Neuronal stem cell (in vitro differentiated cells): ENCODE measurements around the gene TMEM233.

Experiments
- DNase-seq: peaks from one replicate; pipeline ENCODE4 v3.0.0-alpha.2; 2013; ENCODE audit warnings: low spot score
- H2AFZ ChIP-seq: one replicate; pipeline ENCODE4 v1.6.1; 2013; ENCODE audit warnings: mild to moderate bottlenecking, low read length, inconsistent platforms
- H2AK5ac ChIP-seq: 2 replicates; pipeline ENCODE4 v1.6.1; 2013; ENCODE audit warnings: low read depth, mild to moderate bottlenecking, inconsistent platforms, low read length, moderate library complexity, mixed read lengths
- H2BK120ac ChIP-seq: 2 replicates; pipeline ENCODE4 v1.6.1; 2013; ENCODE audit warnings: low read depth, mild to moderate bottlenecking, inconsistent platforms, low read length, moderate library complexity, mixed read lengths
- H2BK12ac ChIP-seq: one replicate; pipeline ENCODE4 v1.6.1; 2013; ENCODE audit warnings: low read length, inconsistent platforms
- H2BK15ac ChIP-seq: 2 replicates; pipeline ENCODE4 v1.6.1; 2013; ENCODE audit warnings: mild to moderate bottlenecking, low read length, inconsistent platforms, mixed read lengths
- H2BK5ac ChIP-seq: one replicate; pipeline ENCODE4 v1.6.1; 2013; ENCODE audit warnings: inconsistent platforms, mild to moderate bottlenecking, low read length, moderate library complexity
- H3K14ac ChIP-seq: one replicate; pipeline ENCODE4 v1.6.1; 2013; ENCODE audit warnings: low read length, inconsistent platforms
- H3K18ac ChIP-seq: 2 replicates; pipeline ENCODE4 v1.6.1; 2013; ENCODE audit warnings: low read length, inconsistent platforms
- H3K23ac ChIP-seq: 2 replicates; pipeline ENCODE4 v1.6.1; 2013; ENCODE audit warnings: low read depth, mild to moderate bottlenecking, mixed read lengths, low read length, inconsistent platforms; ENCODE audit not compliant: poor library complexity
- H3K27ac ChIP-seq: replicated peaks from 3 replicates; pipeline ENCODE4 v1.5.1; 2013; ENCODE audit warnings: low read length, inconsistent platforms
- H3K27me3 ChIP-seq, 3 experiments: 2 replicates each; pipeline ENCODE4 v1.6.1; 2013; ENCODE audit warnings: low read length in 3 of 3, mild to moderate bottlenecking in 2 of 3, inconsistent platforms in 1 of 3, low read depth in 1 of 3, mixed read lengths in 1 of 3, moderate library complexity in 1 of 3; ENCODE audit not compliant: control insufficient read depth in 3 of 3, insufficient read depth in 3 of 3
- H3K36me3 ChIP-seq, 2 donors: replicated peaks in 1 of 2; 2 replicates each; pipeline ENCODE4 v1.6.1; 2013; ENCODE audit warnings: low read length in 2 of 2; ENCODE audit not compliant: control insufficient read depth in 2 of 2, insufficient read depth in 2 of 2
- H3K4ac ChIP-seq: 2 replicates; pipeline ENCODE4 v1.6.1; 2013; ENCODE audit warnings: inconsistent platforms, mild to moderate bottlenecking, low read length, moderate library complexity
- H3K4me1 ChIP-seq, 2 donors: 1 replicate in 1 of 2; 2 replicates in 1 of 2; pipeline ENCODE4 v1.6.1; 2013; ENCODE audit warnings: low read length in 2 of 2, low read depth in 1 of 2; ENCODE audit not compliant: control insufficient read depth in 2 of 2, insufficient read depth in 1 of 2
- H3K4me2 ChIP-seq: one replicate; pipeline ENCODE4 v1.6.1; 2013; ENCODE audit warnings: mild to moderate bottlenecking, low read length, inconsistent platforms; ENCODE audit not compliant: insufficient read depth, poor library complexity, severe bottlenecking
- H3K4me3 ChIP-seq, 2 donors: 2 replicates each; pipeline ENCODE4 v1.5.1; 2013; ENCODE audit warnings: low read length in 2 of 2, mild to moderate bottlenecking in 2 of 2, inconsistent platforms in 1 of 2, moderate library complexity in 1 of 2
- H3K79me1 ChIP-seq: one replicate; pipeline ENCODE4 v1.6.1; 2013; ENCODE audit warnings: low read depth, mild to moderate bottlenecking, inconsistent platforms, low read length, moderate library complexity
- H3K9ac ChIP-seq: one replicate; pipeline ENCODE4 v1.6.1; 2013; ENCODE audit warnings: mild to moderate bottlenecking, low read depth, low read length, inconsistent platforms; ENCODE audit not compliant: poor library complexity
- H3K9me3 ChIP-seq, 2 donors: replicated peaks in 1 of 2; 2 replicates each; pipeline versions ENCODE3 to v1.6.1; 2013; ENCODE audit warnings: low read length in 2 of 2, mild to moderate bottlenecking in 2 of 2, inconsistent platforms in 1 of 2, low read depth in 1 of 2, mixed read lengths in 1 of 2, moderate library complexity in 1 of 2; ENCODE audit not compliant: control insufficient read depth in 2 of 2, insufficient read depth in 1 of 2
- H4K8ac ChIP-seq: one replicate; pipeline ENCODE4 v1.6.1; 2013; ENCODE audit warnings: low read depth, mild to moderate bottlenecking, inconsistent platforms, low read length, moderate library complexity
- H4K91ac ChIP-seq: one replicate; pipeline ENCODE4 v1.6.1; 2013; ENCODE audit warnings: low read length, low read depth, mild to moderate bottlenecking, inconsistent platforms; ENCODE audit not compliant: poor library complexity
- WGBS, 2 donors: extraction: QIAGEN DNeasy Blood & Tissue Kit; methylation state at CpG; one replicate each; pipeline ENCODE4 v1.1.7; 2013; ENCODE audit warnings: missing lambda C conversion rate in 2 of 2, mixed read lengths in 1 of 2; ENCODE audit not compliant: insufficient read length in 2 of 2, insufficient replicate concordance in 1 of 2; ENCODE audit errors: extremely low coverage in 2 of 2; 5-methylcytosine and 5-hydroxymethylcytosine counted together

TMEM233 gene

GRCh38 chr12:119556854-119557253, 36.7 kb upstream of the TMEM233 start:
- Histone ChIP-seq H3K9ac (no peak overlapping the region), H2BK15ac (no peak overlapping the region), H3K27ac (no peak overlapping the region), H2BK12ac (no peak overlapping the region), H3K4me1 (no peaks in the 10 kb centered on the region), H3K18ac (no peak overlapping the region), H3K14ac (no peak overlapping the region), H2AFZ (no peak overlapping the region), H3K4me2 (no peak overlapping the region), H2BK5ac (no peak overlapping the region), H3K4me3 (no peak overlapping the region), H3K79me1 (no peaks in the 10 kb centered on the region), H4K8ac (no peak overlapping the region), H2AK5ac (no peak overlapping the region), H4K91ac (no peak overlapping the region), H3K36me3 (no peaks in the 10 kb centered on the region), H2BK120ac (no peak overlapping the region), H3K4ac (no peak overlapping the region), H3K23ac (no peak overlapping the region), H3K9me3 (no peaks in the 10 kb centered on the region), H3K27me3 (no peaks in the 10 kb centered on the region)
- no peak for DNase-seq
- no CpG with 5 or more reads among the region's 1 CpG for WGBS, 2 donors

DNA sequence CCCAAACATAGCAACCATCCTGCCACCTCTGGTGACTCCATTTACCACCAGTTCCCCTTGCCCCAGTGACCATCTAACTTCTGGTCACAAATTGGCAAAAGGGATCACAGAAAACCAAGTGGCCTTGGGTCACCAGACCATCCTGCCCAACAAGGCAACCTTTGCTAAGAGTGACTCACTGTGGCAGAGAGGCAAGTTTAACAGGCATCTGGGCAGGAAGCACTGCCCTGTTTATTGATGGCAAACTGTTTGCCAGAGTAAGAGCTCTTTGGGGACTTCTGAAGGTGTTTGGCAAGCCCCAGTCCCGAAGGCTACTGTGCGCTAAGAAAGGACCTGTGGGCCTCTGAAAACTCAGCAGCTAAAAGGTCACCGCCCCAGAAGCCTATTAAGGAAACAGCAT, 28.2 kb upstream of the TMEM233 start:
- no peak for DNase-seq
- Histone ChIP-seq H3K79me1 (no peaks in the 10 kb centered on the region), H2BK120ac (no peak overlapping the region), H4K91ac (no peak overlapping the region), H3K23ac (no peak overlapping the region), H3K14ac (no peak overlapping the region), H3K36me3 (no peaks in the 10 kb centered on the region), H2BK5ac (no peak overlapping the region), H2BK12ac (no peak overlapping the region), H3K4me1 (no peaks in the 10 kb centered on the region), H2AFZ (no peak overlapping the region), H3K4ac (no peak overlapping the region), H3K27me3 (no peaks in the 10 kb centered on the region), H3K18ac (no peak overlapping the region), H3K4me3 (no peak overlapping the region), H2AK5ac (no peak overlapping the region), H3K9ac (no peak overlapping the region), H3K9me3 (no peaks in the 10 kb centered on the region), H3K27ac (no peak overlapping the region), H3K4me2 (no peak overlapping the region), H2BK15ac (no peak overlapping the region), H4K8ac (no peak overlapping the region)
- WGBS, 2 donors, result no CpG with 5 or more reads among the region's 3 CpGs

GRCh38 chr12:119570771-119571170, 22.8 kb upstream of the TMEM233 start:
- Histone ChIP-seq H4K8ac (no peak overlapping the region), H3K14ac (no peak overlapping the region), H3K27me3 (no peaks in the 10 kb centered on the region), H3K18ac (no peak overlapping the region), H3K79me1 (no peaks in the 10 kb centered on the region), H3K9me3 (no peaks in the 10 kb centered on the region), H3K36me3 (no peaks in the 10 kb centered on the region), H3K4me3 (no peak overlapping the region), H3K27ac (no peak overlapping the region), H2BK5ac (no peak overlapping the region), H4K91ac (no peak overlapping the region), H2BK120ac (no peak overlapping the region), H3K9ac (no peak overlapping the region), H3K4me1 (no peaks in the 10 kb centered on the region), H2BK12ac (peak overlapping the region; percentile 16), H2AK5ac (no peak overlapping the region), H3K4me2 (no peak overlapping the region), H2BK15ac (no peak overlapping the region), H3K4ac (no peak overlapping the region), H2AFZ (no peak overlapping the region), H3K23ac (no peak overlapping the region)
- DNase-seq, result no peak
- WGBS, 2 donors, result no CpG with 5 or more reads among the region's 6 CpGs

GRCh38 chr12:119573086-119573485, 20.5 kb upstream of the TMEM233 start:
- no peak overlapping the region for H3K4me2 ChIP-seq
- no peak overlapping the region for H3K4me3 ChIP-seq
- no peak overlapping the region for H3K23ac ChIP-seq
- H2BK15ac ChIP-seq, result no peak overlapping the region
- no peaks in the 10 kb centered on the region for H3K79me1 ChIP-seq
- H2AK5ac ChIP-seq, result no peak overlapping the region
- no peak for DNase-seq
- no peak overlapping the region for H2BK120ac ChIP-seq
- H2BK5ac ChIP-seq, result no peak overlapping the region
- no peak overlapping the region for H3K18ac ChIP-seq
- no peak overlapping the region for H2AFZ ChIP-seq
- no peaks in the 10 kb centered on the region for H3K4me1 ChIP-seq
- no peak overlapping the region for H3K4ac ChIP-seq
- no peak overlapping the region for H3K27ac ChIP-seq
- no peak overlapping the region for H4K91ac ChIP-seq
- no peaks in the 10 kb centered on the region for H3K27me3 ChIP-seq
- no peak overlapping the region for H3K14ac ChIP-seq
- no peak overlapping the region for H2BK12ac ChIP-seq
- H4K8ac ChIP-seq, result no peak overlapping the region
- H3K9me3 ChIP-seq, result no peaks in the 10 kb centered on the region
- no peaks in the 10 kb centered on the region for H3K36me3 ChIP-seq
- WGBS, 2 donors, result no CpG with 5 or more reads among the region's 1 CpG
- H3K9ac ChIP-seq, result no peak overlapping the region
